NCI-H1092 (cell line): ENCODE data around the gene RPRD1B.

Experiments used
- DNase-seq: peaks from one replicate; lab custom pipeline; 2025; lab: John Stamatoyannopoulos, UW

The RPRD1B gene

GRCh38 chr20:38036366-38036765 is 2.8 kb downstream of the RPRD1B start:
- DNase-seq, result no peak

DNA sequence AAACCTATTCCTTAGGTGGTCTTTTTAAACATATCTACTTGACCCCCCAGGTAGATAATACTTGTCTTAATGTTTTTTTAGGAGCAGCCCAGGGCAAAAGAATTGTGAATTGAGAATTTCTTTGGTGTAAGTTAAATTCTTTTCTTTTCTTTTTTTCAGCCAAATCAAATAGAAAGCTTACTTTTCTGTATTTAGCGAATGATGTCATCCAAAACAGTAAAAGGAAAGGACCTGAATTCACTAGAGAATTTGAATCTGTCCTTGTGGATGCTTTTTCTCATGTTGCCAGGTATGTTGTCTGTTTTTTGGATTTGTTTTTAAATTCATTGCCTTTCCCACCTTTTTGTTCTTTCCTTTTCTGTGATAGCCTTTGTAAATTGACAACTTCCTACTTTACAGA is 6.7 kb downstream of the RPRD1B start:
- no peak for DNase-seq

DNA sequence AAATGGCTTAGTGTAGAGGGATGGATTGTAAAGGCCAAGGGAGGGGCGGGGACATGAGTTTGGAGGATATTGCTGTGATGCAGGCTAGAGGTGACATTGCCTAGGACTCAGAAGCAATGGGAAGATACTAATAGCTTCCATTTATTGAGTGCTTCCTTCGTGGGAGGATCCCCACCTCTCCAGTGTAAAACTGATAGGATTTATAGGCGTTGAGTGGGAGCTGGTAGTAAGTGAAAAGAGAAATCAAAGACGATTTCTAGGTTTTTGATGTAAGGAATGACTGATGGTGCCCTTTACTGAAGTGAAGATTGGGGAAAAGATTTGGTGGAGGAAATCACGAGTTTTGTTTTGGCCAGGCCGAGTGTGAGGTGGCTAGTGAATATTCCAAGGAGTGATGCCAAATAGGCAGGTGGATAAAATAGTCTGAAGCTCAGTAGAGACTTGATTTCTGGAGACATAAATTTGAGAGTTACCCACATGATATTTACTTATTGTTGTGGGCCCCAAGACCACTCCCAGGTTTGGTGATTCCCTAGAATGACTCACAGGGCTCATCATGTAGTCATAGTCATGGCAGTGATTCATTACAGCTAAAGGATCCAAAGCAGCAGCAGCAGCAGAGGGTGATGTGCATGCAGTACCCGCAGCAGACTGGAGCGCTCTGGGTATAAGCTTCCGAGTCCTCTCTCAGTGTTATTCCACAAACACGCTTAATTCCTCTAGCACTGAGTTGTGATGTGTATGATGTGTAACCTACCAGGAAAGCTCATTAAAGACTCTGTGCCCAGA is 10.2 kb downstream of the RPRD1B start:
- no peak for DNase-seq

DNA sequence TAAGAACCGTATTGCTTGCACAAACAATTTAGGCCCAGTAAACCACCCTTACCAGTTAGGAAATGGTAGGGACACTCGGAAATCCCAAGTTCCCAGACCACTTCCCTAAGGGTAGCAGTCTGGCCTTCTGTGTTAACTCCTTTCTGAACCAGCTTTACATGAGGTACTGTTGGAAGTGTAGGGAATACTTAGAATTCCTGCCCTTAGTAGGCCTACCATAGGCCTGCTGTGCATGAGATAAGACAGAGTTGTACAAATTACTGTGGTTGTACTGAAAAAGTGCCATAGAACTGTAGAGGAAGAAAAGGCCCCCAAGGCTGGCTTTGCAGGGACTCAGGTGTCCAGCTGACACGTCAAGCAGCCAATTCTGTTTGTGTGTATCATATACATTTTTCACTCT is 11.1 kb downstream of the RPRD1B start:
- DNase-seq, result no peak

- no peak for DNase-seq
These were observed 13.0 kb downstream of the RPRD1B start for GRCh38 chr20:38046572-38046971.

GRCh38 chr20:38049800-38050199 is 16.3 kb downstream of the RPRD1B start:
- DNase-seq, result no peak

DNA sequence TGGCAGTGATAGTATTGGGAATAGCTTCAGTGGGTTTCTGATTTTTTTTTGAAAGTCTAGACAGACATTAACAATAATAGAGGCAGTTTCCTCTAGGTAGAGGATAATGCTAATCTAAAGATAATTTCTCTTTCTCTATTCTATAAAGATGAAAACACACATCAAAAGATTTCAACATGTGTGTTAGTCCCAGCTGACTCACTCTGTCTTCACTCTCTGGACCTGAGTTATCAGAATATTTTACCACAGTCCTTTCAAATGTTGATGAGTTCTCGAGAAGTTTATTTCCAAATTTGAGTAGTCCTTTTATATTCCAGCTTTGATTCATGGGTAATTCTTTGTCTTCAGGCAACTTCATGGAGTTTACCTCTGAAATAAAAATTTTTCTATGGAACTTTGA is 17.1 kb downstream of the RPRD1B start:
- no peak for DNase-seq

GRCh38 chr20:38052870-38053269 is 19.3 kb downstream of the RPRD1B start:
- DNase-seq, result no peak

GRCh38 chr20:38054647-38055046 is 21.1 kb downstream of the RPRD1B start:
- DNase-seq, result no peak

- no peak for DNase-seq
These were observed 21.7 kb downstream of the RPRD1B start for GRCh38 chr20:38055294-38055693.

GRCh38 chr20:38055848-38056247 is 22.3 kb downstream of the RPRD1B start:
- no peak for DNase-seq

DNA sequence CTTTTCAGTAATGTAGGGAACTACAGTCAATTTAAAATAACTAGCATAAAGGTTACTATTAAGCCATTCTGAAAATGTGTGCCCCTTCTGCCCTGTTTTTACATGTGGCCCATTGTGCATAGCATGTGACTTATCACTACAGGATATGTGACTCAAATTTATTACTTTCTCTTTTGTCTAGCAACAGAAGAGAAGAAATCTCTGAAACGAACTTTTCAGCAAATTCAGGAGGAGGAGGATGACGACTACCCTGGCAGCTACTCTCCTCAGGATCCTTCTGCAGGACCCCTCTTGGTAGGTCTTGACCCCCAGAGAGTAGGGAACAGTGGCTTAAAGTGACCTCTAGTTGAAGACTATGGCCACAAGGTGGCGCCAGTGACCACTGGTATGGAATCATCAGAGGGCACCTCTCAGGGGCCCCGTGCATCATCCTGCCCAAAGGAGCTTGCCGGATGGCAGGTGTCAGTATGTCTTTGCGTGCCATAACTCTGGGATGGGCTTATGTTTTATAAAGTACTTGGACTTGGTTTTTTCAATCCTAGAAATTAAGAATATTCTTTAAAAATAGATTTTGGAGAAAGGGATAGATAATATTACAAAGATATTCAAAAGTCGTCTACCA is 23.9 kb downstream of the RPRD1B start:
- DNase-seq, result peak; percentile 81

DNA sequence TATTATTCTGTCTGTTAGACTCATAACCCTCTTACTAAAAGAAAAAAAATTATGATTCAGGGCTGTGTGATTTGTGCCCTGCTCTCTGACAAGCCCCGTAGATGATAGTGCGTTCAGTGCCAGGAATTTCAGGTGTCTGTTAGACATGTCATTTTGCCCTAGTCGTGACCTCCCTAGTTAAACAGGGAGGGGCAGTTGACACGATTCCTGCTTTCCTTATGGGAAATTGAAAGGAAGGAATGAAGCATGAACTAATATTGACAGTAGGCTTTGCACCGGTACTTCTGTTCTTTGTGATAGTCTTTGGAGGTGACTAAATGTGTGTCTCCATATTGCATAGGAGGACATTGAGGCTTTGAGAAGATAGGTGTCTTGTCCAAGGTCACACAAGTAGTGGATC is 26.3 kb downstream of the RPRD1B start:
- DNase-seq, result no peak

GRCh38 chr20:38060536-38060935 is 27.0 kb downstream of the RPRD1B start:
- DNase-seq, result no peak

- DNase-seq, result no peak
These were observed 27.6 kb downstream of the RPRD1B start for GRCh38 chr20:38061109-38061508.

GRCh38 chr20:38062890-38063289 is 29.3 kb downstream of the RPRD1B start:
- DNase-seq, result no peak

GRCh38 chr20:38063911-38064530 is 30.5 kb downstream of the RPRD1B start:
- no peak for DNase-seq

DNA sequence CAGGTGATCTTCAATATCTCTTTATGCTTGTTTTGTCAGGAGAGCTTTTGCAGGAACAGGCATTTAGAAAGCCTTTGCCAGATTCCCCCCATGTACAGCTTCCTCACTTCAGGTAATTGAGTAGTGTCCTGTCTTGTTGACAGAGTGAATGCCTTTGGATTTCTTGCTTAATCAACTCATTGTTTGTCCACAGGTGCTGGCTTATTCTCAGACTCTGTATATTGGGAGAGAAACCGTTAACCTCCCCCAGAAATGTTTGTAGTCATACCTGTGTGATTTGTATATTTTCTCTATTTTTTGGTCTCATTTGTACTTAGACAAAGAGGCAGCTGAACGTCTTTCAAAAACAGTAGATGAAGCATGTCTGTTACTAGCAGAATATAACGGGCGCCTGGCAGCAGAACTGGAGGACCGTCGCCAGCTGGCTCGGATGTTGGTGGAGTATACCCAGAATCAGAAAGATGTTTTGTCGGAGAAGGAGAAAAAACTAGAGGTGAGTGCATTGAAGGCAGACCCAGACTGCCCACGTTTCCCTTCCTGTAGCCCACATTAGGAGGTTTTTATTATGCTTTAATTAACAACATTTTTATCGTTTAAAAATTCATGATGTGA is 32.3 kb downstream of the RPRD1B start:
- no peak for DNase-seq

DNA sequence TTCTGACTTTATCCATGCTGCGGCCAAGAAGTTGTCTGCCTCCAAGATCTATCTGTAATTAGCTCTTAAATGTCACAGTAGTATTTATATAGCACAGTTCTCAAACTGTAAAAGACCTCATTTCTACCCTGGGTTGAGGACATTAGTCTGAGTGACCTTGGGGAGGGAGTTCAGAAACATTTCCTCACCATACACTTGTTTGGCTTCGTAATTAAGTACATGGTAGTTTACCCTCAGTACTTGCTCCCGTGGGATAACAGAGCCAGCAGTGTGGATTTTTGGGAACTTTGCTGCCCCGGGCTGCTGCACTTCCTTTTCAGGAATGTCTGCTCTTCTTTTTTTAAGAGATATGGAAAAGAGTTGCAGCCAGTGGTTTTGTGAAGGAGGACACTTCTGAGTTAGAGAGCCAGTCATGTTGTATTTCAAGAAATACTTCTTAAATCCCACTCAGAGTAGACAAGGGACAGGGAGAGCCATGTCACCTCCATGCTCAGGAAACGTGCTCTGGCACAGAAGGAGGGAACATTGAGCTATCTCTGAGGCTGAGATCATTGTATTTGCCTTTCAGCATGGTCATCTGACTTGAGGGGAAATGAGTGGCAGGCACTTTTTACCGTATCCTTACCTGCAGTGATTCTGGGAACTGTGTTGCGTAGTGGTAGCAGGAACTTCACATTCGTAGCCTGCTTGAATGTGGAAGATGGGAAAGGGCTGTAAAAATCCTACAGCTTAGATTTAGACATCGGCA is 33.6 kb downstream of the RPRD1B start:
- DNase-seq, result no peak

- no peak for DNase-seq
These were observed 34.3 kb downstream of the RPRD1B start for GRCh38 chr20:38067717-38068365.

- no peak for DNase-seq
These were observed 39.4 kb downstream of the RPRD1B start for GRCh38 chr20:38072898-38073297.
